Naive thymus-derived CD4-positive, alpha-beta T cell (primary cell): ENCODE results near the gene MICU2. TPM values are rescaled to one million over a fixed set of nuclear protein-coding genes. Genes with fewer than 3 reads are reported as not detected.

Source experiments
- ATAC-seq: fragments of 150-1000 bp; cut with Tn5 transposase; 2 replicates; pipeline ENCODE4 v1.10.0; 2021; ENCODE audit warnings: mild to moderate bottlenecking, moderate library complexity
- CTCF ChIA-PET: fragments of 350-600 bp; sonication (Branson Sonifier 250); formaldehyde crosslinking; loops from one replicate; lab custom pipeline; 2021; ENCODE audit warnings: antibody characterized with exemption; lab: Charles Lee
- POLR2A ChIA-PET: fragments of 350-600 bp; sonication (Branson Sonifier 250); formaldehyde crosslinking; loops from one replicate; lab custom pipeline; 2021; ENCODE audit warnings: antibody characterized with exemption, inconsistent platforms; lab: Charles Lee
- DNase-seq, 9 donors: peaks; one replicate each; pipeline versions ENCODE4 v3.0.0 to v3.0.0-alpha.2; 2020 to 2022; ENCODE audit warnings: mixed read lengths in 1 of 9
- H3K27ac ChIP-seq: one replicate; pipeline ENCODE4 v1.7.0; 2013; ENCODE audit warnings: mild to moderate bottlenecking, low read depth, low read length, moderate library complexity
- H3K27me3 ChIP-seq, 2 donors: one replicate each; pipeline ENCODE4 v1.7.0; 2013; ENCODE audit warnings: low read length in 2 of 2, mild to moderate bottlenecking in 2 of 2, moderate library complexity in 2 of 2; ENCODE audit not compliant: control insufficient read depth in 2 of 2, insufficient read depth in 2 of 2
- H3K36me3 ChIP-seq, 3 experiments: 1 replicate in 2 of 3; 2 replicates in 1 of 3; pipeline ENCODE4 v1.7.0; 2013; ENCODE audit warnings: low read length in 3 of 3, mild to moderate bottlenecking in 3 of 3, moderate library complexity in 1 of 3; ENCODE audit not compliant: insufficient read depth in 3 of 3, control insufficient read depth in 2 of 3
- H3K4me1 ChIP-seq, 2 donors: one replicate each; pipeline ENCODE4 v1.7.0; 2013; ENCODE audit warnings: low read length in 2 of 2, mild to moderate bottlenecking in 2 of 2, moderate library complexity in 1 of 2; ENCODE audit not compliant: control insufficient read depth in 2 of 2, insufficient read depth in 2 of 2
- H3K4me3 ChIP-seq: 2 replicates; pipeline ENCODE4 v1.7.0; 2013; ENCODE audit warnings: mild to moderate bottlenecking, low read length
- H3K9me3 ChIP-seq, 3 experiments: 1 replicate in 2 of 3; 2 replicates in 1 of 3; pipeline ENCODE4 v1.7.0; 2013; ENCODE audit warnings: low read length in 3 of 3; ENCODE audit not compliant: control insufficient read depth in 2 of 3
- H3K27ac Mint-ChIP-seq, 9 donors: one replicate each; pipeline ENCODE4 v1.8.0; 2020 to 2022; ENCODE audit warnings: mixed read lengths in 9 of 9, mild to moderate bottlenecking in 8 of 9, moderate library complexity in 5 of 9, inconsistent platforms in 2 of 9
- H3K27me3 Mint-ChIP-seq, 5 donors: one replicate each; pipeline ENCODE4 v1.8.0; 2021 to 2022; ENCODE audit warnings: mixed read lengths in 5 of 5, mild to moderate bottlenecking in 1 of 5
- H3K36me3 Mint-ChIP-seq, 5 donors: one replicate each; pipeline ENCODE4 v1.8.0; 2020 to 2022; ENCODE audit warnings: mixed read lengths in 5 of 5, mild to moderate bottlenecking in 3 of 5, inconsistent platforms in 1 of 5
- H3K4me1 Mint-ChIP-seq, 7 donors: one replicate each; pipeline ENCODE4 v1.8.0; 2020 to 2022; ENCODE audit warnings: mixed read lengths in 7 of 7, mild to moderate bottlenecking in 3 of 7, inconsistent platforms in 1 of 7
- H3K4me3 Mint-ChIP-seq, 10 donors: one replicate each; pipeline ENCODE4 v1.8.0; 2020 to 2022; ENCODE audit warnings: mild to moderate bottlenecking in 10 of 10, mixed read lengths in 10 of 10, moderate library complexity in 6 of 10, inconsistent platforms in 2 of 10
- H3K9me3 Mint-ChIP-seq, 11 donors: one replicate each; pipeline ENCODE4 v1.8.0; 2020 to 2022; ENCODE audit warnings: mixed read lengths in 11 of 11, mild to moderate bottlenecking in 4 of 11, inconsistent platforms in 1 of 11, moderate library complexity in 1 of 11
- intact Hi-C, 2 donors: fragments of 100-400 bp; cut with micrococcal nuclease; formaldehyde crosslinking; loops; one replicate each; pipeline ENCODE4 v1.15.1; 2023
- polyA plus RNA-seq, 2 donors: library from polyadenylated mRNA; unstranded; fragments of 300-500 nt; fragmentation: Illumina TruSeq; gene quantifications; one replicate each; pipeline ENCODE4 v1.2.3, GENCODE V29; 2021
- total RNA-seq, 6 experiments: library from RNA in 5 of 6; stranded (reverse) in 5 of 6; gene quantifications; 1 replicate in 5 of 6; 2 replicates in 1 of 6; pipeline ENCODE4 v1.2.3 and lab custom pipeline; 2021 to 2026

The MICU2 gene
- total and polyA plus RNA-seq, 7 experiments from 2014 or later, result 30.6 to 45.6 (median 37.5) TPM

- no peaks in the 10 kb centered on the region for H3K27me3 ChIP-seq
- H3K27ac Mint-ChIP-seq, result no peak overlapping the region
- DNase-seq (no peak), ATAC-seq (no peak)
- H3K27ac ChIP-seq, result no peak overlapping the region
- H3K36me3 Mint-ChIP-seq, result peaks cover 5 to 44% (median 24%) of the 10 kb centered on the region in 5 donors
- peaks cover 0 to 4% (median 0%) of the 10 kb centered on the region in 11 donors for H3K9me3 Mint-ChIP-seq
- H3K4me3 ChIP-seq, result no peak overlapping the region
- no peaks in the 10 kb centered on the region for H3K27me3 Mint-ChIP-seq
- ChIA-PET POLR2A (no interaction called here), CTCF (no interaction called here)
- peaks cover 0 to 30% (median 0%) of the 10 kb centered on the region in 3 experiments for H3K36me3 ChIP-seq
- H3K4me1 ChIP-seq, result no peaks in the 10 kb centered on the region
- H3K9me3 ChIP-seq, result no peaks in the 10 kb centered on the region
- H3K4me1 Mint-ChIP-seq, result peaks cover 0 to 6% (median 0%) of the 10 kb centered on the region in 7 donors
- intact Hi-C loops, result no loop called here
- no peak overlapping the region for H3K4me3 Mint-ChIP-seq
These were observed 87.2 kb downstream of the MICU2 start for GRCh38 chr13:21516805-21517204.

GRCh38 chr13:21511849-21512248 lies 92.1 kb downstream of the MICU2 start:
- H3K4me3 Mint-ChIP-seq, result no peak overlapping the region
- ATAC-seq (no peak), DNase-seq (no peak)
- POLR2A ChIA-PET, result no interaction called here
- no peaks in the 10 kb centered on the region for H3K27me3 ChIP-seq
- H3K36me3 Mint-ChIP-seq, result peaks cover 0 to 46% (median 20%) of the 10 kb centered on the region in 5 donors
- no peak overlapping the region for H3K27ac ChIP-seq
- no peaks in the 10 kb centered on the region for H3K4me1 ChIP-seq
- CTCF ChIA-PET, result interaction anchor here (0.7 kb wide), 1 partner anchor 192 kb away, joined by 4 read pairs; no protein-coding TSS in a partner anchor
- no peaks in the 10 kb centered on the region for H3K9me3 ChIP-seq
- H3K4me3 ChIP-seq, result no peak overlapping the region
- H3K27ac Mint-ChIP-seq, result no peak overlapping the region
- intact Hi-C loops, result no loop called here
- H3K4me1 Mint-ChIP-seq, result no peaks in the 10 kb centered on the region
- H3K36me3 ChIP-seq, result peaks cover 0 to 36% (median 0%) of the 10 kb centered on the region in 3 experiments
- H3K9me3 Mint-ChIP-seq, result peaks cover 0 to 3% (median 0%) of the 10 kb centered on the region in 11 donors
- H3K27me3 Mint-ChIP-seq, result no peaks in the 10 kb centered on the region

GRCh38 chr13:21504379-21504778 lies 99.6 kb downstream of the MICU2 start:
- POLR2A ChIA-PET, result no interaction called here
- H3K36me3 Mint-ChIP-seq, result peaks cover 10 to 62% (median 38%) of the 10 kb centered on the region in 5 donors

GRCh38 chr13:21501686-21502085 lies 102.3 kb downstream of the MICU2 start:
- H3K9me3 Mint-ChIP-seq, result no peaks in the 10 kb centered on the region
- ChIA-PET POLR2A (no interaction called here), CTCF (no interaction called here)
- H3K4me3 Mint-ChIP-seq, result no peak overlapping the region
- ATAC-seq (no peak), DNase-seq (no peak)
- intact Hi-C loops, result no loop called here
- Histone ChIP-seq H3K27me3 (no peaks in the 10 kb centered on the region), H3K36me3 (peaks cover 0 to 45% (median 0%) of the 10 kb centered on the region in 3 experiments), H3K4me3 (no peak overlapping the region), H3K4me1 (no peaks in the 10 kb centered on the region), H3K9me3 (no peaks in the 10 kb centered on the region), H3K27ac (no peak overlapping the region)
- H3K27me3 Mint-ChIP-seq, result no peaks in the 10 kb centered on the region
- H3K4me1 Mint-ChIP-seq, result no peaks in the 10 kb centered on the region
- peaks cover 7 to 58% (median 32%) of the 10 kb centered on the region in 5 donors for H3K36me3 Mint-ChIP-seq
- H3K27ac Mint-ChIP-seq, result peak overlapping the region in 2 of 9 donors; percentile 18 to 26

More at GRCh38 chr13:21504379-21504778, 99.6 kb downstream of the MICU2 start:
- no peak for DNase-seq
- H3K27ac ChIP-seq, result no peak overlapping the region
- no peaks in the 10 kb centered on the region for H3K4me1 Mint-ChIP-seq
- H3K27me3 ChIP-seq, result no peaks in the 10 kb centered on the region
- H3K9me3 Mint-ChIP-seq, result no peaks in the 10 kb centered on the region
- H3K27ac Mint-ChIP-seq, result no peak overlapping the region
- intact Hi-C loops, result no loop called here
- no peaks in the 10 kb centered on the region for H3K27me3 Mint-ChIP-seq
- no peak overlapping the region for H3K4me3 Mint-ChIP-seq
- no peak overlapping the region for H3K4me3 ChIP-seq
- H3K9me3 ChIP-seq, result no peaks in the 10 kb centered on the region
- ATAC-seq, result no peak
- peaks cover 0 to 50% (median 0%) of the 10 kb centered on the region in 3 experiments for H3K36me3 ChIP-seq
- CTCF ChIA-PET, result no interaction called here
- H3K4me1 ChIP-seq, result no peaks in the 10 kb centered on the region

- ChIA-PET CTCF (no interaction called here), POLR2A (no interaction called here)
- Histone ChIP-seq H3K4me1 (no peaks in the 10 kb centered on the region), H3K27ac (no peak overlapping the region), H3K4me3 (no peak overlapping the region), H3K27me3 (no peaks in the 10 kb centered on the region), H3K36me3 (peaks cover 0 to 7% (median 0%) of the 10 kb centered on the region in 3 experiments), H3K9me3 (peaks cover 0 to 23% (median 9%) of the 10 kb centered on the region in 3 experiments)
- Mint-ChIP-seq H3K4me3 (no peak overlapping the region), H3K36me3 (peaks cover 20 to 30% (median 25%) of the 10 kb centered on the region in 5 donors), H3K27me3 (no peaks in the 10 kb centered on the region), H3K27ac (no peak overlapping the region), H3K9me3 (peaks cover 4 to 58% (median 28%) of the 10 kb centered on the region in 11 donors), H3K4me1 (no peaks in the 10 kb centered on the region)
- intact Hi-C loops, result no loop called here
- DNase-seq (no peak), ATAC-seq (no peak)
These were observed 117.6 kb downstream of the MICU2 start for GRCh38 chr13:21486322-21486721.

GRCh38 chr13:21483748-21484147 lies 120.2 kb downstream of the MICU2 start:
- POLR2A ChIA-PET, result no interaction called here
- CTCF ChIA-PET, result no interaction called here
- Mint-ChIP-seq H3K27me3 (peaks cover 0 to 5% (median 0%) of the 10 kb centered on the region in 5 donors), H3K4me1 (peaks cover 0 to 6% (median 3%) of the 10 kb centered on the region in 7 donors), H3K9me3 (peaks cover 0 to 38% (median 14%) of the 10 kb centered on the region in 11 donors), H3K27ac (no peak overlapping the region), H3K36me3 (peaks cover 0 to 11% (median 8%) of the 10 kb centered on the region in 5 donors), H3K4me3 (no peak overlapping the region)
- Histone ChIP-seq H3K27me3 (no peaks in the 10 kb centered on the region), H3K36me3 (no peaks in the 10 kb centered on the region), H3K27ac (no peak overlapping the region), H3K9me3 (peaks cover 0 to 23% (median 9%) of the 10 kb centered on the region in 3 experiments), H3K4me3 (no peak overlapping the region), H3K4me1 (no peaks in the 10 kb centered on the region)
- DNase-seq (no peak), ATAC-seq (no peak)
- intact Hi-C loops, result no loop called here

GRCh38 chr13:21481359-21481758 lies 122.6 kb downstream of the MICU2 start:
- POLR2A ChIA-PET, result no interaction called here
- peaks cover 0 to 5% (median 0%) of the 10 kb centered on the region in 5 donors for H3K36me3 Mint-ChIP-seq
- CTCF ChIA-PET, result interaction anchor here (0.6 to 7.0 kb wide), 2 partner anchors 184 to 757 kb away, joined by 3 to 71 read pairs; no protein-coding TSS in a partner anchor
- H3K27me3 Mint-ChIP-seq, result peaks cover 0 to 5% (median 0%) of the 10 kb centered on the region in 5 donors
- ATAC-seq (no peak), DNase-seq (no peak)
- no peaks in the 10 kb centered on the region for H3K36me3 ChIP-seq
- no peaks in the 10 kb centered on the region for H3K4me1 ChIP-seq
- H3K4me1 Mint-ChIP-seq, result peaks cover 7 to 17% (median 11%) of the 10 kb centered on the region in 7 donors
- no peak overlapping the region for H3K4me3 ChIP-seq
- intact Hi-C loops, result no loop called here
- H3K27ac ChIP-seq, result no peak overlapping the region
- H3K27ac Mint-ChIP-seq, result no peak overlapping the region
- peaks cover 0 to 14% (median 6%) of the 10 kb centered on the region in 11 donors for H3K9me3 Mint-ChIP-seq
- no peaks in the 10 kb centered on the region for H3K27me3 ChIP-seq
- H3K9me3 ChIP-seq, result peaks cover 0 to under 1% (median 0%) of the 10 kb centered on the region in 3 experiments
- H3K4me3 Mint-ChIP-seq, result no peak overlapping the region
